ENCODE measurements around the gene BEND2. TPM values are rescaled to one million over a fixed set of nuclear protein-coding genes. Genes with fewer than 3 reads are reported as not detected.

BEND2 gene
- total RNA-seq, 2 experiments from 2014 or later = not detected

GRCh38 chrX:18166068-18166467 is 54.6 kb downstream of the BEND2 start:
- H2AFZ ChIP-seq (ENCODE audit: low read length) = no peak overlapping the region
- CTCF ChIA-PET (ENCODE audit: unreplicated experiment) = no interaction called here

GRCh38 chrX:18160369-18160768 is 60.3 kb downstream of the BEND2 start:
- Histone ChIP-seq H3K79me2 (ENCODE audit: insufficient read depth, low read depth, low read length) (no peaks in the 10 kb centered on the region), H3K9me2 (ENCODE audit: insufficient read depth, low read length) (no peaks in the 10 kb centered on the region), H4K20me1 (ENCODE audit: insufficient read depth, low read length) (no peaks in the 10 kb centered on the region), H3K4me1 (ENCODE audit: insufficient read depth, low read length, poor library complexity, severe bottlenecking) (no peaks in the 10 kb centered on the region), H3K36me3 (ENCODE audit: insufficient read depth, low read length) (no peaks in the 10 kb centered on the region), H3K4me3 (ENCODE audit: low read depth, low read length, poor library complexity, severe bottlenecking) (no peak overlapping the region), H3K27ac (ENCODE audit: low read depth, low read length, poor library complexity, severe bottlenecking) (no peak overlapping the region), H2AFZ (ENCODE audit: low read length) (no peak overlapping the region), H3K4me2 (ENCODE audit: low read length) (no peak overlapping the region), H3K9me3 (ENCODE audit: low read length) (no peaks in the 10 kb centered on the region)
- POLR2A ChIA-PET = no interaction called here
- TF ChIP-seq CTCF (conservative IDR thresholded peaks at IDR 0.05; ENCODE audit: low read length) (no peak), EZH2phosphoT487 (IDR thresholded peaks at IDR 0.05; ENCODE audit: borderline replicate concordance, low read depth, low read length) (no peak)
- intact Hi-C loops (cut with micrococcal nuclease; ENCODE audit: unreplicated experiment) = no loop called here
- CTCF ChIA-PET (ENCODE audit: unreplicated experiment) = no interaction called here
- no TSS peak for BruUV-seq (replicated peaks)
- no peak for DNase-seq (ENCODE audit: low spot score)

More at GRCh38 chrX:18166068-18166467, 54.6 kb downstream of the BEND2 start:
- Histone ChIP-seq H3K4me1 (ENCODE audit: insufficient read depth, low read length, poor library complexity, severe bottlenecking) (no peaks in the 10 kb centered on the region), H3K9me2 (ENCODE audit: insufficient read depth, low read length) (no peaks in the 10 kb centered on the region), H3K9me3 (ENCODE audit: low read length) (no peaks in the 10 kb centered on the region), H3K4me3 (ENCODE audit: low read depth, low read length, poor library complexity, severe bottlenecking) (no peak overlapping the region), H3K4me2 (ENCODE audit: low read length) (no peak overlapping the region), H3K36me3 (ENCODE audit: insufficient read depth, low read length) (no peaks in the 10 kb centered on the region), H3K27ac (ENCODE audit: low read depth, low read length, poor library complexity, severe bottlenecking) (no peak overlapping the region), H4K20me1 (ENCODE audit: insufficient read depth, low read length) (no peaks in the 10 kb centered on the region), H3K79me2 (ENCODE audit: insufficient read depth, low read depth, low read length) (no peaks in the 10 kb centered on the region)
- TF ChIP-seq EZH2phosphoT487 (IDR thresholded peaks at IDR 0.05; ENCODE audit: borderline replicate concordance, low read depth, low read length) (no peak), CTCF (conservative IDR thresholded peaks at IDR 0.05; ENCODE audit: low read length) (no peak)
- no TSS peak for BruUV-seq (replicated peaks)
- POLR2A ChIA-PET = no interaction called here
- DNase-seq (ENCODE audit: low spot score) = no peak
- intact Hi-C loops (cut with micrococcal nuclease; ENCODE audit: unreplicated experiment) = no loop called here

GRCh38 chrX:18158963-18159362 is 61.7 kb downstream of the BEND2 start:
- POLR2A ChIA-PET = no interaction called here
- intact Hi-C loops (cut with micrococcal nuclease; ENCODE audit: unreplicated experiment) = no loop called here
- H2AFZ ChIP-seq (ENCODE audit: low read length) = no peak overlapping the region

More at GRCh38 chrX:18158963-18159362, 61.7 kb downstream of the BEND2 start:
- H3K4me1 ChIP-seq (ENCODE audit: insufficient read depth, low read length, poor library complexity, severe bottlenecking) = no peaks in the 10 kb centered on the region
- H3K36me3 ChIP-seq (ENCODE audit: insufficient read depth, low read length) = no peaks in the 10 kb centered on the region
- CTCF ChIA-PET (ENCODE audit: unreplicated experiment) = no interaction called here
- H3K27ac ChIP-seq (ENCODE audit: low read depth, low read length, poor library complexity, severe bottlenecking) = no peak overlapping the region
- no peak for DNase-seq (ENCODE audit: low spot score)
- TF ChIP-seq EZH2phosphoT487 (IDR thresholded peaks at IDR 0.05; ENCODE audit: borderline replicate concordance, low read depth, low read length) = no peak
- H3K4me3 ChIP-seq (ENCODE audit: low read depth, low read length, poor library complexity, severe bottlenecking) = no peak overlapping the region
- H3K9me3 ChIP-seq (ENCODE audit: low read length) = no peaks in the 10 kb centered on the region
- no TSS peak for BruUV-seq (replicated peaks)
- no peaks in the 10 kb centered on the region for H3K9me2 ChIP-seq (ENCODE audit: insufficient read depth, low read length)
- no peaks in the 10 kb centered on the region for H4K20me1 ChIP-seq (ENCODE audit: insufficient read depth, low read length)
- no peaks in the 10 kb centered on the region for H3K79me2 ChIP-seq (ENCODE audit: insufficient read depth, low read depth, low read length)
- no peak overlapping the region for H3K4me2 ChIP-seq (ENCODE audit: low read length)
